IMR-90 (cell line): Measurements from ENCODE around the gene CD3E.

ENCODE experiments used
- FOS ChIP-seq: fragments of 150-350 bp; IDR thresholded peaks from 2 replicates; pipeline ENCODE4 v1.6.1; 2016; ENCODE audit warnings: low read depth, low read length
- MXI1 ChIP-seq: IDR thresholded peaks from 2 replicates; pipeline ENCODE4 v1.6.1; 2012; ENCODE audit warnings: low read depth, mild to moderate bottlenecking, low read length, moderate library complexity, borderline replicate concordance
- POLR2A ChIP-seq: IDR thresholded peaks from 2 replicates; pipeline ENCODE4 v1.6.1; 2012; ENCODE audit warnings: mild to moderate bottlenecking, low read depth, low read length
- RAD21 ChIP-seq: IDR thresholded peaks from 2 replicates; pipeline ENCODE4 v1.6.1; 2012; ENCODE audit warnings: low read length, improper control_type of control experiment
- RFX5 ChIP-seq: IDR thresholded peaks from 2 replicates; pipeline ENCODE4 v1.8.0; 2012; ENCODE audit warnings: low read depth, mild to moderate bottlenecking, low read length, moderate library complexity
- SMC3 ChIP-seq: fragments of 150-350 bp; IDR thresholded peaks from 2 replicates; pipeline ENCODE4 v1.6.1; 2016; ENCODE audit warnings: low read depth, mild to moderate bottlenecking, antibody characterized with exemption, low read length, moderate library complexity
- USF2 ChIP-seq: fragments of 150-350 bp; IDR thresholded peaks from 2 replicates; pipeline ENCODE4 v1.6.1; 2017; ENCODE audit warnings: mild to moderate bottlenecking, antibody characterized with exemption, low read length, low read depth
- TF ChIP-seq, protein P1 (sequence below): conservative IDR thresholded peaks from 2 replicates; pipeline ENCODE4 v1.5.1; 2012; ENCODE audit warnings: mild to moderate bottlenecking, low read depth, low read length, improper control_type of control experiment

GRCh38 chr11:118343981-118344515 lies 39.5 kb downstream of the CD3E start, which contains the start of gene CD3G:
- TF ChIP-seq, protein P1, sequence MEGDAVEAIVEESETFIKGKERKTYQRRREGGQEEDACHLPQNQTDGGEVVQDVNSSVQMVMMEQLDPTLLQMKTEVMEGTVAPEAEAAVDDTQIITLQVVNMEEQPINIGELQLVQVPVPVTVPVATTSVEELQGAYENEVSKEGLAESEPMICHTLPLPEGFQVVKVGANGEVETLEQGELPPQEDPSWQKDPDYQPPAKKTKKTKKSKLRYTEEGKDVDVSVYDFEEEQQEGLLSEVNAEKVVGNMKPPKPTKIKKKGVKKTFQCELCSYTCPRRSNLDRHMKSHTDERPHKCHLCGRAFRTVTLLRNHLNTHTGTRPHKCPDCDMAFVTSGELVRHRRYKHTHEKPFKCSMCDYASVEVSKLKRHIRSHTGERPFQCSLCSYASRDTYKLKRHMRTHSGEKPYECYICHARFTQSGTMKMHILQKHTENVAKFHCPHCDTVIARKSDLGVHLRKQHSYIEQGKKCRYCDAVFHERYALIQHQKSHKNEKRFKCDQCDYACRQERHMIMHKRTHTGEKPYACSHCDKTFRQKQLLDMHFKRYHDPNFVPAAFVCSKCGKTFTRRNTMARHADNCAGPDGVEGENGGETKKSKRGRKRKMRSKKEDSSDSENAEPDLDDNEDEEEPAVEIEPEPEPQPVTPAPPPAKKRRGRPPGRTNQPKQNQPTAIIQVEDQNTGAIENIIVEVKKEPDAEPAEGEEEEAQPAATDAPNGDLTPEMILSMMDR, result no peak
- TF ChIP-seq FOS (no peak), RFX5 (no peak), RAD21 (no peak), POLR2A (no peak), USF2 (no peak), SMC3 (no peak), MXI1 (no peak)
